Measurements from ENCODE around the gene NPAT.

- TF ChIP-seq REST (IDR thresholded peaks at IDR 0.05; ENCODE audit: insufficient read depth in 1 of 2, low read depth in 2 of 2, low read length in 1 of 2) (no peak), CTCF (IDR thresholded peaks at IDR 0.05) (no peak), SIN3A (IDR thresholded peaks at IDR 0.05; ENCODE audit: borderline replicate concordance, insufficient read depth, low read depth, low read length) (no peak), TCF7L2 (IDR thresholded peaks at IDR 0.05; ENCODE audit: low read depth, low read length) (no peak)
Observed at GRCh38 chr11:108207683-108208060, 14.8 kb downstream of the NPAT start.

Data from Panc1 (cell line).